Kidney tubule cell (primary cell): ENCODE results near the gene NFE2L3.

ENCODE experiments used
- DNase-seq: peaks from one replicate; pipeline ENCODE4 v3.0.0-alpha.2; 2018; ENCODE audit warnings: low spot score

Gene NFE2L3

GRCh38 chr7:26199301-26200037 lies 47.5 kb downstream of the NFE2L3 start:
- peak; percentile 43 for DNase-seq

DNA sequence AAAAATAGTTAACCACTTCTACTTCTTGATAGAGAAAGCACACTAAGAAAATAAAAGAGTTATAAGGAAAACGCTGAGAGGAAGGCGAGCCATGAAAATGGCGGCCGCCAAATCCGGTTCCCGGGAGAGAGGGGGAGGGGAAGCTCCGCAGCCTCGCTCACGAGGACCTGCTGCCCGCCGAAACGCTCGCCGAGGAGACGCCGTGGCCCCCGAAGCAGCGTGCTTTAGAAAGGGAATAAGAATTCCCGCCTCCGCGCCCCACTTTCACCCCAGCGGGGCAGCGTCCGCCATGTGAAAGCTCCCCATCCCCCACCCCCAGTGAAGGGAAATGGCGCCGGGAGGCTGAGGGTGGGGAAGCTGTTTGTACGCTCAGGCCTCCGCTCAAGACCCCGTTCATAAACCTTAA lies 48.0 kb downstream of the NFE2L3 start:
- peak; percentile 62 for DNase-seq

DNA sequence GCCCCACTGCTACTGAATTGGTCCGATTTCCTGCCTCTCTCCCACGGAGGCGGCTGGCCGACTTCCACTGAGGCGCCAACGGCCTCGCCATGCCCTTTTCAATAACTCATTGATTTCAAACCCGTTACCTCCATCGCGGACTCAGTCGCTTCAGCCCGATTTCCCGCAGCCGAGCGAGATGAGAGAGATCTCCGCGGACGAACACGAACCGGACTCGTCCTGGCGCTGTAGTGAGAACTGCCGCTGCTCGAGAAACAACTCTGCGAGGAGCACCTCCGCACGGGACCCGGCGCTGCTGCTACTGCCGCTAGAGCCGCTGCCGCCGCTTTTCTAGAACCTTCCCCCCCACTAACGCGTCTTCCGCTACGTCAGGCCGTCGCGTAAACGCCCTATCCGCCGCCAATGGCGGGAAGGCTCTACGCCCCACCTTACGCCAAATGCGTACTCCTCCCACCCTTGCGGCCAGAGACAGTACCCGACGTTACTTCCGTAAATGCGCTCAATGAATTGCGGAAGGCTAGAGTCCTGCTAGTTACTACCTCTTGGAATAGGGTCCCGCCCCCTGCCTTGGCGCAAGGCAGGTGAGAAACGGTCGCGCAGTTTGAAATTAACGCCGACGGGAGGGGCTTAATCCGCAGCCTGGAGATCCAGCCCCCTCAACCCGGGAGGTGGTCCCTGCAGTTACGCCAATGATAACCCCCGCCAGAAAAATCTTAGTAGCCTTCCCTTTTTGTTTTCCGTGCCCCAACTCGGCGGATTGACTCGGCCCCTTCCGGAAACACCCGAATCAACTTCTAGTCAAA lies 48.6 kb downstream of the NFE2L3 start, which contains the start of gene HNRNPA2B1:
HNRNPA2B1 (minus strand) TSS at position 303 of the 803 bp plus-strand sequence; CDS start at position 134, 169 bp downstream.
- DNase-seq, result peak; percentile 99

- DNase-seq, result peak; percentile 90
Observed at GRCh38 chr7:26201247-26202018, 49.4 kb downstream of the NFE2L3 start, which contains the start of gene CBX3. TSS of gene CBX3 (plus strand) at chr7:26201745. CDS start at chr7:26202999, 1,254 bp downstream.

DNA sequence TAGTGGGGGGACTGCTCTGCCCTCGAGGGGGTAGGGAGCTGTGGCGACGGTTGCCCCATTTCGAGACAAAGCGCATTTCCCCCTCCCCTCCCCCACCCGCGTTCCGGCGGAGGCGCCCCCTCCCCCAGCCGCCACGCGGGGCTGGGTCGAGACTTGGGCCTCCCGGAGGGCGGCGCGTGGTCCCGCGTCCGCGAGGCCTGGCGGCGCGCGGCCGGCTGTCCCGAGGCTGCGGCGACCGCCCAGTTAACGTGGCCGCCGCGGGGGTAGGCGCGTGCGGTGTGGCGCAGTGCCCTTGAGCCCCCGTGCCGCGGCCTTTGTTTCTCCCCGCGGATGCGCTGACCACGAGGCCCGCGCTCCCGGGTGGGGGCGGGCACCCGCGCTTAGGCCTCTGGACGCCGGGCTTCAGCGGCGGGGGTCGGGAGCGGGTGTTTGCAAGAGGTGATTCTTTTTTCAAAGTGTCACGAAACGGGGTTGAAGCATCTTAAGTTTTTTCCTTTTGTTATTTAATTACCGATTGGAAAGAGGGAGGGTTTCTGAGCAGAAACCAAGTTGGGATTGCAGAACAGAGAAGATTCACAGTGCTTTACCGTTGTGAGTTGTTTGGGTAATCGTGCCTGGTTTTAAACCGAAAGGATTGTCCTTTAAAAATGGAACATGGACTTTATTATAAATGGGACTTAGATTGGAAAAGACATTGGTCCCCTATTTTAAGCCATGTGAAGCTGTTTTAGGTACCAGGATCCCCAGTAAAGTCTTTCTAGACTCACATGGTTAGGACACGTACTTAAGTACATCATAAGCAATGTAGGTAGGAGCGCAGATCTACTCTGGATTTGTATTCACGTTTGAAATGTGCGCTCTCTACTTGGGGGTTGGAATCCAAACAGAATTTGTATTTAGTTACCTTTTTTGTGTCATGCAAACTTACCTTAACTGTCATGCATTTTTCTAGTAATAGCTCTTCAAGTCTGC lies 50.3 kb downstream of the NFE2L3 start:
- peak; percentile 57 for DNase-seq

GRCh38 chr7:26203016-26203415 lies 51.0 kb downstream of the NFE2L3 start:
- no peak for DNase-seq

DNA sequence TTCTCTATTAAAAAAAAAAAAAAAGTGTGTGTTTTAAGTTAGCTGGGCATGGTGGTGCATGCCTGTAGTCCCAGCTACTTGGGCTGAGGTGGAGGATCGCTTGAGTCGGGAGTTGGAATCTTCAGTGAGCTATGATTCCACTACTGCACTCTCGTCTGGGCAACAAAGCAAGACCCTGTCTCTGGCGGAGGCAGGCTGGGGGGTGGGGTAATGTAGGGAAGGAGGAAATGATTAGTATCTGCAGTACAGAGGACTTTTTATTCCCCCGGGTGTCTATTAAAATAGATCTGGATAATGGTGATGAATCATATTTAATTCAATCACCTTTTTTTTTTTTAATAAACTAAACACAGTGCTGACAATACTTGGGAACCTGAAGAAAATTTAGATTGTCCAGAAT lies 56.0 kb downstream of the NFE2L3 start:
- DNase-seq, result no peak

- DNase-seq, result no peak
Observed at GRCh38 chr7:26212921-26213718, 61.1 kb downstream of the NFE2L3 start.

- no peak for DNase-seq
Observed at GRCh38 chr7:26213807-26214515, 62.0 kb downstream of the NFE2L3 start.

- DNase-seq, result no peak
Observed at GRCh38 chr7:26216049-26216448, 64.1 kb downstream of the NFE2L3 start.

GRCh38 chr7:26224359-26224758 lies 72.4 kb downstream of the NFE2L3 start:
- DNase-seq, result no peak

- no peak for DNase-seq
Observed at GRCh38 chr7:26227987-26228386, 76.0 kb downstream of the NFE2L3 start.

- no peak for DNase-seq
Observed at GRCh38 chr7:26233902-26234511, 82.0 kb downstream of the NFE2L3 start.
